NCI-H2227 (cell line): ENCODE data around the gene GJC2.

Experiments
- DNase-seq: peaks from one replicate; lab custom pipeline; 2025; ENCODE audit not compliant: unreplicated experiment; lab: John Stamatoyannopoulos, UW

GJC2 gene

DNA sequence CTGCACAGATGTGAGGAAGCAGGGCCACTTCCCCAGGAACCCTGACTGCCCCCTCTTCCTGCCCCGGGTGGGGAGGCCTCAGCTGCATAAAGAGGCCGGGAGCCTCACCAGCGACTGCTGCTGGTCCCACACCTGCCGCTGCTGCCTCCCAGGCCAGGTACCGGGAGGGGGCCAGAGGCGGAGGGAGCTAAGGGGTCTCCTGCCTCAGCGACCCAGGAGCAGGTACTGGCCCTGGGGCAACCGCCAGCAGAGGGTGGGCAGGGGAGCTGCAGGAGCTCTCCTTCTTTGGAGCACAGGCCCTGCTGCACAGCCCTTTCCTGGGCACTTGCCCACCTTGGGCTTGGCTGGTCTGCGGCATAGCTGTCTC, 6.8 kb downstream of the GJC2 start:
- no peak for DNase-seq

DNA sequence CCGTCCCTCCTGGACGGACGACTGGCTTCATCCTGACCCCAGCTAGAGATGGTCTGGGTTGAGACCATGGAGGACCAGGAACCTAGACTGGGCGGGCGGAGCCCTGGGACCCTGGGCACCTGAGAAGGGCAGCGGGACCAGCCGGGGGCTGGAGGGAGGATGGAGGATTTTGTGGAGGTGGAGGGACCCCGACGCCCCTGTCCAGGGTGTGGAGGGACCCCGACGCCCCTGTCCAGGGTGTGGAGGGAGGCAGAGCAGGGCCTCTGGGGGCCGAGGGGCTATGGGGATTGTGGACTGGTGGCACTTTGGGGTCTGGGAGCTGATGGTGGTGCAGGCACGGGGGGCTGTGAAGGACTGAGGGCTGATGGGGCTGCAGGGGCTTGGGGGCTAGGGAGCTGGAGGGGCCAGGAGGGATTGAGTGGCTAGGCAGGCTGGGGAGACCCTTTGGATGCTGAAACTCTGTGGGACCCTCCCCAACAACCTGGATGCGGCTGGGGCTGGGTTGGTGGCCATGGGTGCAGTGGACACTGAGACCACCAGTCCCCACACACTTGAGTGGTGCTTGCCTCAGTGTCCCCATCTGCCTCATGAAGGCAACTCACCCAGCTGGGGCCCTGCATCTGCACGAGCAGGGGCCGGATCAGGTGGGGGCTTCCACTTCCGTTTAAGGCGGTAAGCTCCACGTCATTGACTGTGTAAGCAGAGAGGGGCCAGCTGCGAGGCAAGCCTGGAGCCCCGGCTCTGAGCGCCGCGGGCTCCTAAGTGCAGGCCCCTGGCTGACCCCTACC, 7.4 kb downstream of the GJC2 start:
- DNase-seq: no peak

DNA sequence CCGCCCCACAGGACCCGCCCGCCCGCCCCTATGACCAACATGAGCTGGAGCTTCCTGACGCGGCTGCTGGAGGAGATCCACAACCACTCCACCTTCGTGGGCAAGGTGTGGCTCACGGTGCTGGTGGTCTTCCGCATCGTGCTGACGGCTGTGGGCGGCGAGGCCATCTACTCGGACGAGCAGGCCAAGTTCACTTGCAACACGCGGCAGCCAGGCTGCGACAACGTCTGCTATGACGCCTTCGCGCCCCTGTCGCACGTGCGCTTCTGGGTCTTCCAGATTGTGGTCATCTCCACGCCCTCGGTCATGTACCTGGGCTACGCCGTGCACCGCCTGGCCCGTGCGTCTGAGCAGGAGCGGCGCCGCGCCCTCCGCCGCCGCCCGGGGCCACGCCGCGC, 8.0 kb downstream of the GJC2 start:
- no peak for DNase-seq

DNA sequence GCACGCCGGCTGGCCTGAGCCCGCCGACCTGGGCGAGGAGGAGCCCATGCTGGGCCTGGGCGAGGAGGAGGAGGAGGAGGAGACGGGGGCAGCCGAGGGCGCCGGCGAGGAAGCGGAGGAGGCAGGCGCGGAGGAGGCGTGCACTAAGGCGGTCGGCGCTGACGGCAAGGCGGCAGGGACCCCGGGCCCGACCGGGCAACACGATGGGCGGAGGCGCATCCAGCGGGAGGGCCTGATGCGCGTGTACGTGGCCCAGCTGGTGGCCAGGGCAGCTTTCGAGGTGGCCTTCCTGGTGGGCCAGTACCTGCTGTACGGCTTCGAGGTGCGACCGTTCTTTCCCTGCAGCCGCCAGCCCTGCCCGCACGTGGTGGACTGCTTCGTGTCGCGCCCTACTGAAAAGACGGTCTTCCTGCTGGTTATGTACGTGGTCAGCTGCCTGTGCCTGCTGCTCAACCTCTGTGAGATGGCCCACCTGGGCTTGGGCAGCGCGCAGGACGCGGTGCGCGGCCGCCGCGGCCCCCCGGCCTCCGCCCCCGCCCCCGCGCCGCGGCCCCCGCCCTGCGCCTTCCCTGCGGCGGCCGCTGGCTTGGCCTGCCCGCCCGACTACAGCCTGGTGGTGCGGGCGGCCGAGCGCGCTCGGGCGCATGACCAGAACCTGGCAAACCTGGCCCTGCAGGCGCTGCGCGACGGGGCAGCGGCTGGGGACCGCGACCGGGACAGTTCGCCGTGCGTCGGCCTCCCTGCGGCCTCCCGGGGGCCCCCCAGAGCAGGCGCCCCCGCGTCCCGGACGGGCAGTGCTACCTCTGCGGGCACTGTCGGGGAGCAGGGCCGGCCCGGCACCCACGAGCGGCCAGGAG, 8.6 kb downstream of the GJC2 start:
- no peak for DNase-seq

DNA sequence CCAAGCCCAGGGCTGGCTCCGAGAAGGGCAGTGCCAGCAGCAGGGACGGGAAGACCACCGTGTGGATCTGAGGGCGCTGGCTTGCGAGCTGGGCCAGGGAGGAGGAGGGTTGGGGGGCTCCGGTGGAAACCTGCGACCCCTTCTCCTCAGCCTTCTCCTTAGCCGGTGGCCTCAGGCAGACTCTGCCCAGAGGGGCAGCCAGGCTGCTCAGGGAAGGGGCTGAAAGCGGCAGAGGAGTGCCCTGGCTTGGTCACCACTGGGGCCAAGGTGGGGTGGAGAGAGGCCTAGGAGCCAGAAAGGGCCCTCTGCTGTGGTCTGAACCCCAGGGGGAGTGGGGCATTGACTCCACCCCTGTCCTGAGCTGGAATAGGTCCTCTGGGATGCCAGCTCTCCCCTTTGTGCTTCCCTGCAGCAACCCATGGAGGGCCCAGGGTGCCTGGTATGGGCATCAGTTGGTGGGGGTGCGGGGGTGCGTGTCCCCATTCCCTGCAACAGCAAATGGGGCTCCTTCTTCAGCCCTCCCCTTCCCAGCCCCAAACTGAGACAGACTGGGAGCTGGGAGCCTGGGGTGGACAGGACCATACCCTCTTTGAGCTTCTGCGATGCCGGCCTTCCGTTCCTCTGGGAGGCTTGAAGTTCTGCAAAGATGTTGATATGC, 9.4 kb downstream of the GJC2 start:
- no peak for DNase-seq

DNA sequence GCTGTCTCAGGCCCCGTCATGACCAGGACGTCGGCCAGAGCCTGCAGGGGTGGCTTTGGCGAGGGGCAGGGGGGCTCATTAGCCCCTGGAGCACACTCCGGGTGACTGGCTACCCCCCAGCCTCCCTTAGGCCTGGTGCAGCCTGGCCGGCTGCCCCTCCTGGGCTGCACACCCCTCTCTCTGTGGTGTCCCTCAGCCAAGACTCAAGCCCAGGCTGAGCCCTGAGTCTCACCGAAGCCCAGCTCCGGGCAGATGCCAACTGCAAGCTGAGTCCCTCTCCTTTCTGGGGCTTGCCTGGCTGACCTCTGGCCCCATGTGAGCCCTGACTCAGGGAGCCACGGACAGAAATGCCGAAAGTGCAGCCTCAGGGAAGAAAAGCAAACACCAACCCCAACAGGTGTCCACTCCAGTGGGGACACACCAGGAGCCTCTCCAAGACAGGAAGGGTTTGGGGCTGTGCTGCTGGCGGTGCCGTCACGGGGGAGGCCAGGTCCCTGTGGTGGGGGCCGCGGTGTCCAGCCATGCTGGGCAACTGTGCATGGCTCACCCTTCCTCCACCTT, 10.6 kb downstream of the GJC2 start:
- no peak for DNase-seq

DNA sequence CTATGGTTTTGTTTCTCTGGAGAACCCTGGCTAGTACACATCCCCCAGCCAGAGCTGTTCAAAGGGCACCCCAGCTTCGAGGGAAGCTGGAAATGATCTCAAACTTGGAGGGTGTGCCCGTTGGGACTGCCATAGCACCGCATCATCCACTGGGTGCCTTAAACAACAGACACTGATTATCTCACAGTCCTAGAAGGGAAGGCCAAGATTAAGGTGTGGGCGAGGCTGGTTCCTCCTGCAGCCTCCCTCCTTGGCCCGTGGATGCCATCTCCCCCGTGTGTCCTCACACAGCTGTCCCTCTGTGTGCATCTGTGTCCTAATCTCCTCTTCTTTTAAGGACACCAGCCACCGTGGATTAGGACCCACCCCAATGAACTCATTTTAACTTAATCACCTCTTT, 11.6 kb downstream of the GJC2 start:
- no peak for DNase-seq

DNA sequence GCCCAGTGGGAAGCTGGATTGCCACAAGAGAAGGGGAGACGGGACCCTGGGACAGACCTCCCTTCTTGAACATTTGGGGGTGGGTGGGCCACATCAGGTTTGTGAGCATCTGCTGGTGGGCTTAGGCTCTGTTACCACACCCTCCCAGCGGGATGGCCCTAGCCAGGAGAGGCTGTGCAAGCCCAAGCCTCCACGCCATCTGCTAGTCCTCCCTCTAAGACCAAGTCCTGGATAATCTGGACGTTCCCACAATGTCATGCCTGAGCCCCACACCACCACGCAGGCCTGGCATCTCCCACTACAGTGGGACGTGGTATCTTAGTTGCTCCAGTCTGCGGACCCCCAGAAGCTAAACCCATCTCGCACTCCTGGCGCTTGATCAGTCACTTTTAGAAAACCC, 12.1 kb downstream of the GJC2 start:
- DNase-seq: no peak

DNA sequence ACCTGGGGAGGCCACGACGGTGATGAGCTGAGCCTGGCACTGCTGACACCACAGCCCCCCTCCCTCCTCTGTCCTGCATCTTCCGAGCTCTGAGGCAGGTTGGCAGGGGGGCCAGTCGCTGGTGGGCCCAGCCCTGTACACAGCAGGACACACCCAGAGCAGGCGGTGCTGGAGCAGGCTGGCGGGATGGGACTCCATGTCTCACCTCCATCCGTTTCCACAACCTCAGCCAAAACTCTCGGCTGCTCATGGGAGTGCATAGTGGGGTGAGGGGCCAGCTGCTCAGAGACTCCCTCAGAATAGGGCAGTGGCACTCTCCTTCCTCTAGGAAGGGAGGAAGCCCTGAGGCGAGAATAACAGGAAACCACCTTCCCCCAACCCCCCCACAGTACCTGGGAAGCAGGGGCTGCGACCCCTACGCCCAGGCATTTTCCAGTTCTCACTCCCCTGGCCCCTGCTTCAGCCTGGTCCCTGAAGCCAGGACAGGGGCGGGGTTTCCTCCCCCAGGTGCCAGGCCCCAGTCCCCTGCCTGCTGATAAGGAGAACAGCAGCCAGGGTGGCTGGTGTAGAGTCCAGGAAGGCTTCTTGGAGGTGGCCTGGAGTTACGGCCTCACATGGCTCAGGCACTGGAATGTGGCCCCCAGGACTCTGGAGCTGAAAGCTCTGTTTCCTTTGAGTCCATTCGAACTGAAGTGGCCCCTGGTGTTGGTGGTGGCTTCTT, 12.7 kb downstream of the GJC2 start:
- no peak for DNase-seq

DNA sequence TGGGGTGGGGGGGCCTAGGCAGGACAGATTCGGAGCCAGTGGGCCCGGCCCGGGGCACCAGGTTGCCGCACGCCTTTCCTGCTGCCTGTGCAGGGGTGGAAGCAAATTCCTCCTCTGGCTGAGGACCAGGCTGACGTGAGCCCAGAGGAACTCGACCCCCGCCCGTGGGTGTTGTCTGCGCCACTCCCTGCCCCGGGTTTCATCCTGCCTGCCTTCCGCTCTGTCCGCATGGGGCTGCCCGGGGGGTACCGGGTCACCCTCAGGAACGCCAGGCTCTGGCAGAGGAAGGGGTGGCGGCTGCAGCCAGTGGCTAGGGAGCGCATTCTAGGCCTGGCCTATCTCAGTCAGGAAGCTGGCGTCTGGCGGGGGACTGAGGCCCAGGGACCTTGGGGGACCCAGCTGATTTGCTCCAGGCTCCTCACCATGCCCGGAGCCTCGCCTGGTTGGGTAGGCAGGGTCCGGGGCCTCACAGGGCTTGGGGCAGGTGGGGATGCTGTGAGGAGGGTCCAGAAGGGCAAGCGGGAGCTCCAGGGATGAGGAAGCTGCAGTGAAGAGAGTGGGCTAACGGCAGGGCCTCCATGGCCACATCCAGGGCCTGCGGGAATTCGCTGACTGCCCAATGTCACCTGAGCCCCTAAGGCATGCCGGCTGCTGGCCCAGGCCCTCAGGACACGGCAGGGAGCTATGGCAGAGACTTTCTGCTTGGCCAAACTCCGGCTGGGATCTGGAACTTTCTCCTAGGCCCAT, 13.4 kb downstream of the GJC2 start:
- no peak for DNase-seq

DNA sequence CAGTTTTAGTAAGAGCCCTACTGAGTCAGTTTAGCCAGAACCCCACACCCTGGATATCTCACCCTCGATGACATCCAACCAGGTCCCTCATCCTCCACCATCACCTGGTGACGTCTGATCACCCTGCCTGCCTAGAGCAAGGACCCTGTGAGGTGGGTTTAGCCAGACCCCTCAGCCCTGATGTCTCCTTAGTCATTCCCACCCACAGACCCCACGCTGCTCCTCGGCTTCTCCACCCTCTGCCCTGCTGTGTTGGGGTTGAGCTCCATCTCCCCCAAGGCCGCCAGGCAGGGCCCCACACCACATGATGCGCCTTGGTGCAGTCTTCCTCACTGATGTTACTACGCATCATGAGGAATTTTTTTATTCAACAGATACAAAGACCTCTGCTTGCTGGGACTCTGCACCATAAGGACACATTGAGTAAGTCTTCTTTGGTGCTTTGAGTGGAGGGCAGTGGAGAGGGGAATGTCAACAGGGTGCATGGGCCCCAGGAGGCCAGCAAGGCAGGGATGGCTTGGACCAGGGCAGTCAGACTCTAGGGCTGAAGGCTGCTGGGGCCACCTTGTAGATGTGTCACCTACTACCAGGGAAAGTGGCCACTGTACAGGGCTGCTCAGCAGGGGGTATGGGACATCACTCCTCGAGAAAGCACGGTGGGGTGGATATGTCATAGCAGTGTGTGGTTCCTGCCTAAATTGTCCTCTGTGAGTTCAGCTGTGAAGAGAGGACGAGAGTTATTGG, 14.2 kb downstream of the GJC2 start:
- no peak for DNase-seq

DNA sequence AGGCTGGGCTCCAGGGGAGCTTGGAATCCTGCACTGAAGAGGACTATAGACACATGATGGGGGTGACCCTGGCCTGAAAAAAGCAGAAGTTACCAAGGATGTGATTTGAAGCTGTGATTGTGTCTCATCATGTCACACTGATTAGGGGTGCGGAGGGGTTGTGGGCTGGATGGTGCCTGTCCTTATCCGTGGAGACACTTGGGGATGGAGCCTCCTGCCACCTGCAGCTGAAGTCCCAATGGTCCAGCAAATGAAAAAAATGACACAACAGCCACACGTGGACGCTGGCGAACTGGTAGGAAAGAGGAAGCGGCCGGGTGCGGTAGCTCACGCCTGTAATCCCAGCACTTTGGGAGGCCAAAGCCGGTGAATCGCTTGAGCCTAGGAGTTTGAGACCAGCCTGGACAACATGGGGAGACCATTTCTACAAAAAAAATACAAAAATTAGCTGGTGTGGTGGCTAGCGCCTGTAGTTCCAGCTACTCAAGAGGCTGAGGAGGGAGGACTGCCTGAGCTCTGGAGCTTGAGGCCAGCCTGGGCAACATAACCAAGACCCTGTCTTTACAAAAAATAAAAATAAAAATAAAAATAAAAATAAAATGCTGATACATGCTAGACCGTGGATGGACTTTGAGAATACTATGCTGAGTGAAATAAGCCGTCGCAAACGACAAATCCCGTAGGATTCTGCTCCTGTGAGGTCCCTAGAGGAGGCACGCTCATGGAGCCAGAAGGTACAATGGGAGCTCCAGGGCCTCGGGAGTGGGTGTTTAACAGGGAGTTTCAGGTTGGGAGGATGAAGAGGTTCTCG, 15.0 kb downstream of the GJC2 start:
- DNase-seq: no peak

DNA sequence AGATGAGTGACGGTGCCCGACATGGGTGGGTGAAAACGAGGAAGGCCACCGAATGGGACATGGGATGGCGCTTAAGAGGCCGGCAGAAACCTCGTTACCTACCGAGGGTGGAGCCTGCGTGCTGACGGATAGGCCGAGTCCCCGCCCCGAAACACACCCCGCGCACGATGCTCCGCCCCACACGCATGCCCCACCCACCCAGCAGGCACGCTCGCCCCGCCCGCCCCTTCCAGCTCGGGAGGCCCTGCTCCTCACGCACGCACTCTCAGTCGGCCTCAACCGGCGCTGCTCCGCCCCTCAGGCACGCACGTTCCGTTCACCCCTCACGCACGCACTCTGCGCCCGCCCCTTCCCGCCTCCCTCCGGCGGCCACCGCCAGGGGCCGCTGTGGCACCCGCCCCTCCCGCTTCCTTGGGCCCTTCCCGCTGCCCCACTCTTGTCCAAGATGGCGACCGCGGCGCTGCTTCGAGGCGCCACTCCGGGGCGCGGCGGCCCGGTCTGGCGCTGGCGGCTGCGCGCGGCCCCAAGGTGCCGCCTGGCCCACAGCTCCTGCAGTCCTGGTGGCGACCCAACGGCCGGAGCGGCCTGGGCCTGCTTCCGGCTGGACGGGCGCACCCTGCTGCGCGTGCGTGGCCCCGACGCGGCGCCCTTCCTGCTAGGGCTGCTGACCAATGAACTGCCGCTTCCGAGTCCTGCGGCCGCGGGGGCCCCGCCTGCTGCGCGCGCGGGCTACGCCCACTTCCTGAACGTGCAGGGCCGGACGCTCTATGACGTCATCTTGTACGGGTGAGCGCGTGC, 15.8 kb downstream of the GJC2 start, which contains the start of gene IBA57:
Gene IBA57, plus strand, starts transcription at position 433 of the 798 bp plus-strand sequence. Its CDS starts 13 bp downstream, at position 446.
- peak; percentile 98 for DNase-seq

DNA sequence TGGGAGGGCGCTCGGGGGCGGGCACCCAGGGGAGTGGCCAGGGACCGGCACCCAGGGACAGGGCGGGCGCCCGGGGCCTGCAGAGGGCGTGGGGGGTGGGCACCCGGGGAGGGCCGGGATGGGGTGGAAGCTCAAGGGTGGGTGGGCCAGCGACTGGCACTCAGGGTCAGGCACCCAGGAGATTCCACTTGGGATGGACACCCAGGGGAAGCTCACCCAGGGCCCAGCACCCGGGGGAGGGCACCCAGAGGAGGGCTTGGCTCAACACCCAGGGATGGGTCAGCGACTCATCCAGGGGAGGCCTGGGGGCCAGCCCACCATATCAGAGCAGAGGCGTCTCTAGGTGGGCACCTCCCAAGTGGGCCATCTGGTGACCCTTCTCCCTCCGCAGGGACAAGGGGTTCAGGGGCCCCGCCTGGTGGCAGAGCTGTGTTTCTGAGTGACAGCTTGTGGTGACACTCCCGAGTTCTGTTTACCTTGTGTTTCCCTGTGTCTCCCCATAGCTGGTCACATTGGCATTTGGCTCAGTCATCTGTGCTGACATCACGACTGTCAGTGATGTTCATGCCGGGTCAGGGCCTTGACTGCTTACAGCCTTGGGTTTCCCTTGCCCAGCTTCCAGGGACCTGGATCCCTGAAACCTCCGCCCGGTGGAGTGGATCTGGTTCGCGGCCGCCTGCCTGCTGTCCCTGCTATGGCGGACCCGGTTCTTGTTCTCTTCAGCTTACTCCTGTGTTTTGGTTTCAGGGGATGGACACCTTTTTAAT, 16.6 kb downstream of the GJC2 start:
- peak; percentile 51 for DNase-seq

DNA sequence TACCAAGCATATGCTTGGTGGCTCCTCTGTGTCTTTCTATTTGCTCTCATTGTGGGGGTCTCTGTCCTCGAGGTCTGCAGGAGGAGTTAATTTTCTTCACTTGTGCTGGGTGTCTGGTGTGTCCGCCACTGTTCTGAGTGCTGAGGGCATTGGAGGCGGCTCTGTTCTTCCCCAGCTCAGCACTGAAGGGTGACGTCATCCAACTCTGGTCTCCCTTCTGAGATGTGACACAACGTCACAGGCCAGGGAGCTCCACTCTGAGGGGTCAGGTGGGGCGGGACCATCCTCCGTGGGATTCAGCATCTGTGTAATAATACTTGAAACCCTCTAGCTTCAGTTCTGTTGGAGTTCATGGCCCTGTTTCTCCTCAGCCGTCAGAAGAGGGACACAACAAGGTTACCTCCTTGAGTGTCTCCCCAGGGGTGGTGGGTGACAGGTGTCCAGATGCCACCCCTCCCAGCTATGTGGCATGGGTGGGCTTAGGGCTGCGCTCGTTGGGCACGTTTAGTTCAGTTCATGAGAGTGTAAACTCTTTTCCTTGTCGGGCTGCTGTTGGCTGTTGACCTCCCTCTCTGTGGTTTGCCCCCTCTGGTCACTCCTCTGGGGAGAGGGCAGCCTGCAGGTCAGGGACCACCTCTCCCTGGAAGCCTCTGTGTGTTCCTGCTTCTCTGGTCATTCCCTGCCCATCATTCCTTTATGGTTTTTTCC, 19.0 kb downstream of the GJC2 start:
- no peak for DNase-seq

DNA sequence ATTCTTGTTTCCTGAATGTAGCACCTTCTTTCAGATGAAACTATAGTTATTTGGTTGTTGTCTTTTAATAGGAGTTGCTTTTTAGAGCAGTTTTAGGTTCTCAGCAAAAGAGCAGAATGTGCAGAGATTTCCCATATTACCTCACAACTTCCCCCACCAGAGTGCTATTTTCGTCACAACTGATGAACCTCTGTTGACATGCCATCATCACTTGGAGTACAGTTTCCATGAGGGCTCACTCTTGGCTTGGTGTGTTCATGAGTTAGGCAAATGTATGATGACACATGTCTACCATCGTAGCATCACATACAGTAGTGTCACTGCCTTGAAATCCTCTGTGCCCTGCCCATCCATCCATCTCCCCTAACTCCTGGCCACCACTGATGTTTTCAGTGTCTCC, 19.6 kb downstream of the GJC2 start:
- DNase-seq: no peak
